NT2/D1 (cell line): ENCODE results near the gene TSPAN31.

ENCODE experiments used
- YY1 ChIP-seq: IDR thresholded peaks from 2 replicates; pipeline ENCODE4 v1.6.1; 2011; ENCODE audit not compliant: insufficient read length, insufficient read depth
- ZNF274 ChIP-seq: IDR thresholded peaks from 2 replicates; pipeline ENCODE4 v1.6.1; 2011; ENCODE audit warnings: mild to moderate bottlenecking, low read depth, low read length

DNA sequence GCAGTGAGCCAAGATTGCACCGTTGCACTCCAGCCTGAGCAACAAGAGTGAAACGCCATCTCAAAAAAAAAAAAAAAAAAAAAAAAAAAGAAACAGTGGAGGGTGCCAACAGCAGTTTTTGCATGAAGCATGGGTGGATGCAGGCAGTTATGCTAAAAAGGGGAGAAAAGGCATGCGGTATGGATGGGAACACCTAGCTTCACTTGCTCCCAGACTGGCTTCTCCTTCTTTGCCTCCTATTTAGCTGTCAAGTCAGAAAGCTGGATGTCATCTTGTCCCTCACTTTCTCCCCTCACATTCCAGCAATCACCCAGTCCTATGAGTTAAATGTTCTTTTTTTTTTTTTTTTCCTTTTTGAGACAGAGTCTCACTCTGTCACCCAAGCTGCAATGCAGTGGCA, 30.2 kb downstream of the TSPAN31 start:
- no peak for TF ChIP-seq YY1
- no peak for TF ChIP-seq ZNF274
